Measurements from ENCODE around the gene DES. TPM values are rescaled to one million over a fixed set of nuclear protein-coding genes. Genes with fewer than 3 reads are reported as not detected.

Gene DES
- total and polyA plus RNA-seq, 2 experiments from 2014 or later, result 1.3 to 2.0 TPM

DNA sequence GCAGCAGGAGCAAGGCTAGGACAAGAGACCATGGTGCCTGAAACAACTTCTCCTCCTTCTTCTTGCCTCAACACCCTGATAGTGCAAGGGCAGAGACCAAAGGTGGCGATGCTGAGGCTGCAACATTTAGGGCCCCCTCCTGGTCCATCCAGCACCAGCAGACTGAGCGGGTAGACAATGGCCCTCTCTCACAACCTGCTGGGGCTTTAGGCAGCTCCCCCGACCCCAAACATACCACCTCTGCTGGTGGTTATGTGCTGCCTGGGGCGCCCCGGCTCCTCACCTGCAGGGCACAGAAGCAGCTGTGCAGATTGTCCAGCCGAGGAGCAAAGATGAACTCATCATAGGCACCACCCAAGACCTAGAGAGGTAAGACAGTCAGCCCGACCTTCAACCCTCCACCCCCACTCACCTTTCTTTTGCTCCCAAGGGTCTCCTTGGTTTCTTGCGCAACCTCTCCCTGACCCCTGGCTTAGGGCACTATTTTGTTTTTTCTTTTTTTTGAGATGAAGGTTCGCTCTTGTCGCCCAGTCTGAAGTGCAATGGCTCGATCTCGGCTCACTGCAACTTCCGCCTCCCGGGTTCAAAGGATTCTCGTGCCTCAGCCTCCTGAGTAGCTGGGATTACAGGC, 34.0 kb upstream of the DES start:
- H3K27me3 ChIP-seq (ENCODE audit: insufficient read depth), result no peaks in the 10 kb centered on the region
- Mint-ChIP-seq H3K4me1 (peaks cover 7% of the 10 kb centered on the region), H3K27me3 (ENCODE audit: insufficient read depth, low read depth, poor library complexity) (peaks cover 4% of the 10 kb centered on the region), H3K36me3 (ENCODE audit: low read depth) (peaks cover 48% of the 10 kb centered on the region), H3K27ac (no peak overlapping the region), H3K4me3 (no peak overlapping the region), H3K9me3 (no peaks in the 10 kb centered on the region)
- no peak overlapping the region for H2AFZ ChIP-seq
- no peak overlapping the region for H3K4me3 ChIP-seq
- peaks cover 7% of the 10 kb centered on the region; the same call in 1 of the 2 replicates for H3F3A ChIP-seq (replicated peaks; ENCODE audit: low read depth)
- ATAC-seq, result peak; percentile 10
- peak; percentile 35 to 62; a peak in 3 of 4 replicates for TF ChIP-seq CTCF (conservative IDR thresholded peaks at IDR 0.05; ENCODE audit: low read depth in 2 of 2)
- no peak for TF ChIP-seq NANOG (IDR thresholded peaks at IDR 0.05; ENCODE audit: borderline replicate concordance)
- H3K4me1 ChIP-seq (ENCODE audit: insufficient read depth), result no peaks in the 10 kb centered on the region
- 0 out of 2 replicates have a peak, but pooled peaks cover 4% of the 10 kb centered on the region for H3K36me3 ChIP-seq (ENCODE audit: insufficient read depth)
- H3K27ac ChIP-seq (ENCODE audit: low read depth), result no peak overlapping the region
- H3K9me2 ChIP-seq (ENCODE audit: insufficient read depth), result no peaks in the 10 kb centered on the region
- no peaks in the 10 kb centered on the region for H3K79me2 ChIP-seq (replicated peaks; ENCODE audit: insufficient read depth)
- no peak overlapping the region for H3K4me2 ChIP-seq
- no peaks in the 10 kb centered on the region for H4K20me1 ChIP-seq (replicated peaks; ENCODE audit: insufficient read depth)
- peak; percentile 55 for DNase-seq (ENCODE audit: low spot score)

DNA sequence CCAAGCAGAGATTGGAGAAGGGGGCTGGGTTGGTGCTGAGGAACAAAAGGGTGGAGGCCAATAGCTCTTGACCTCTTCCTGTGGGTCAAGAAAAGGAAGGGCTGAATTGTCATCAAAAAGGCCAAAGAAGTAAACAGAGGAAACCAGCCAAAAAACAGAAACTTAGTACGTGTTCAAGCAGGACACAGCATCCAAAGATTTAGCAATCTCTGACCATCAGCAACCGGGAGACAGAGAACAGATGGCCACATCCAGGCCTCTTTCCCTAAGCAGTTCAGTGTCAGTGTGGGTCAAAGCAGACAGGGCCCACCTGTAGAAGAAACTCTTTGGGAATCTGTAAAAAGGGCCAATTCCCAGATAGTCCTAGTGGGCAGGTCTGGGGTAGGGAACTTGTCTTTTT, 33.3 kb upstream of the DES start:
- Mint-ChIP-seq H3K36me3 (ENCODE audit: low read depth) (peaks cover 48% of the 10 kb centered on the region), H3K4me3 (no peak overlapping the region; the same call in 2 of the 3 replicates), H3K27ac (no peak overlapping the region), H3K9me3 (no peaks in the 10 kb centered on the region), H3K27me3 (ENCODE audit: insufficient read depth, low read depth, poor library complexity) (peaks cover 4% of the 10 kb centered on the region), H3K4me1 (peaks cover 7% of the 10 kb centered on the region)
- Histone ChIP-seq H3K27me3 (ENCODE audit: insufficient read depth) (no peaks in the 10 kb centered on the region), H3K36me3 (ENCODE audit: insufficient read depth) (0 out of 2 replicates have a peak, but pooled peaks cover 4% of the 10 kb centered on the region), H2AFZ (no peak overlapping the region), H4K20me1 (replicated peaks; ENCODE audit: insufficient read depth) (no peaks in the 10 kb centered on the region), H3K4me3 (no peak overlapping the region), H3K9me2 (ENCODE audit: insufficient read depth) (no peaks in the 10 kb centered on the region), H3K27ac (ENCODE audit: low read depth) (no peak overlapping the region), H3K4me2 (no peak overlapping the region), H3K79me2 (replicated peaks; ENCODE audit: insufficient read depth) (no peaks in the 10 kb centered on the region), H3F3A (replicated peaks; ENCODE audit: low read depth) (peaks cover 7% of the 10 kb centered on the region; the same call in 1 of the 2 replicates), H3K4me1 (ENCODE audit: insufficient read depth) (no peaks in the 10 kb centered on the region)
- DNase-seq (ENCODE audit: low spot score) (no peak), ATAC-seq (no peak)
- TF ChIP-seq, protein P1, sequence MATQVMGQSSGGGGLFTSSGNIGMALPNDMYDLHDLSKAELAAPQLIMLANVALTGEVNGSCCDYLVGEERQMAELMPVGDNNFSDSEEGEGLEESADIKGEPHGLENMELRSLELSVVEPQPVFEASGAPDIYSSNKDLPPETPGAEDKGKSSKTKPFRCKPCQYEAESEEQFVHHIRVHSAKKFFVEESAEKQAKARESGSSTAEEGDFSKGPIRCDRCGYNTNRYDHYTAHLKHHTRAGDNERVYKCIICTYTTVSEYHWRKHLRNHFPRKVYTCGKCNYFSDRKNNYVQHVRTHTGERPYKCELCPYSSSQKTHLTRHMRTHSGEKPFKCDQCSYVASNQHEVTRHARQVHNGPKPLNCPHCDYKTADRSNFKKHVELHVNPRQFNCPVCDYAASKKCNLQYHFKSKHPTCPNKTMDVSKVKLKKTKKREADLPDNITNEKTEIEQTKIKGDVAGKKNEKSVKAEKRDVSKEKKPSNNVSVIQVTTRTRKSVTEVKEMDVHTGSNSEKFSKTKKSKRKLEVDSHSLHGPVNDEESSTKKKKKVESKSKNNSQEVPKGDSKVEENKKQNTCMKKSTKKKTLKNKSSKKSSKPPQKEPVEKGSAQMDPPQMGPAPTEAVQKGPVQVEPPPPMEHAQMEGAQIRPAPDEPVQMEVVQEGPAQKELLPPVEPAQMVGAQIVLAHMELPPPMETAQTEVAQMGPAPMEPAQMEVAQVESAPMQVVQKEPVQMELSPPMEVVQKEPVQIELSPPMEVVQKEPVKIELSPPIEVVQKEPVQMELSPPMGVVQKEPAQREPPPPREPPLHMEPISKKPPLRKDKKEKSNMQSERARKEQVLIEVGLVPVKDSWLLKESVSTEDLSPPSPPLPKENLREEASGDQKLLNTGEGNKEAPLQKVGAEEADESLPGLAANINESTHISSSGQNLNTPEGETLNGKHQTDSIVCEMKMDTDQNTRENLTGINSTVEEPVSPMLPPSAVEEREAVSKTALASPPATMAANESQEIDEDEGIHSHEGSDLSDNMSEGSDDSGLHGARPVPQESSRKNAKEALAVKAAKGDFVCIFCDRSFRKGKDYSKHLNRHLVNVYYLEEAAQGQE (IDR thresholded peaks at IDR 0.05; ENCODE audit: unreplicated experiment), result no peak
- TF ChIP-seq, protein P2, sequence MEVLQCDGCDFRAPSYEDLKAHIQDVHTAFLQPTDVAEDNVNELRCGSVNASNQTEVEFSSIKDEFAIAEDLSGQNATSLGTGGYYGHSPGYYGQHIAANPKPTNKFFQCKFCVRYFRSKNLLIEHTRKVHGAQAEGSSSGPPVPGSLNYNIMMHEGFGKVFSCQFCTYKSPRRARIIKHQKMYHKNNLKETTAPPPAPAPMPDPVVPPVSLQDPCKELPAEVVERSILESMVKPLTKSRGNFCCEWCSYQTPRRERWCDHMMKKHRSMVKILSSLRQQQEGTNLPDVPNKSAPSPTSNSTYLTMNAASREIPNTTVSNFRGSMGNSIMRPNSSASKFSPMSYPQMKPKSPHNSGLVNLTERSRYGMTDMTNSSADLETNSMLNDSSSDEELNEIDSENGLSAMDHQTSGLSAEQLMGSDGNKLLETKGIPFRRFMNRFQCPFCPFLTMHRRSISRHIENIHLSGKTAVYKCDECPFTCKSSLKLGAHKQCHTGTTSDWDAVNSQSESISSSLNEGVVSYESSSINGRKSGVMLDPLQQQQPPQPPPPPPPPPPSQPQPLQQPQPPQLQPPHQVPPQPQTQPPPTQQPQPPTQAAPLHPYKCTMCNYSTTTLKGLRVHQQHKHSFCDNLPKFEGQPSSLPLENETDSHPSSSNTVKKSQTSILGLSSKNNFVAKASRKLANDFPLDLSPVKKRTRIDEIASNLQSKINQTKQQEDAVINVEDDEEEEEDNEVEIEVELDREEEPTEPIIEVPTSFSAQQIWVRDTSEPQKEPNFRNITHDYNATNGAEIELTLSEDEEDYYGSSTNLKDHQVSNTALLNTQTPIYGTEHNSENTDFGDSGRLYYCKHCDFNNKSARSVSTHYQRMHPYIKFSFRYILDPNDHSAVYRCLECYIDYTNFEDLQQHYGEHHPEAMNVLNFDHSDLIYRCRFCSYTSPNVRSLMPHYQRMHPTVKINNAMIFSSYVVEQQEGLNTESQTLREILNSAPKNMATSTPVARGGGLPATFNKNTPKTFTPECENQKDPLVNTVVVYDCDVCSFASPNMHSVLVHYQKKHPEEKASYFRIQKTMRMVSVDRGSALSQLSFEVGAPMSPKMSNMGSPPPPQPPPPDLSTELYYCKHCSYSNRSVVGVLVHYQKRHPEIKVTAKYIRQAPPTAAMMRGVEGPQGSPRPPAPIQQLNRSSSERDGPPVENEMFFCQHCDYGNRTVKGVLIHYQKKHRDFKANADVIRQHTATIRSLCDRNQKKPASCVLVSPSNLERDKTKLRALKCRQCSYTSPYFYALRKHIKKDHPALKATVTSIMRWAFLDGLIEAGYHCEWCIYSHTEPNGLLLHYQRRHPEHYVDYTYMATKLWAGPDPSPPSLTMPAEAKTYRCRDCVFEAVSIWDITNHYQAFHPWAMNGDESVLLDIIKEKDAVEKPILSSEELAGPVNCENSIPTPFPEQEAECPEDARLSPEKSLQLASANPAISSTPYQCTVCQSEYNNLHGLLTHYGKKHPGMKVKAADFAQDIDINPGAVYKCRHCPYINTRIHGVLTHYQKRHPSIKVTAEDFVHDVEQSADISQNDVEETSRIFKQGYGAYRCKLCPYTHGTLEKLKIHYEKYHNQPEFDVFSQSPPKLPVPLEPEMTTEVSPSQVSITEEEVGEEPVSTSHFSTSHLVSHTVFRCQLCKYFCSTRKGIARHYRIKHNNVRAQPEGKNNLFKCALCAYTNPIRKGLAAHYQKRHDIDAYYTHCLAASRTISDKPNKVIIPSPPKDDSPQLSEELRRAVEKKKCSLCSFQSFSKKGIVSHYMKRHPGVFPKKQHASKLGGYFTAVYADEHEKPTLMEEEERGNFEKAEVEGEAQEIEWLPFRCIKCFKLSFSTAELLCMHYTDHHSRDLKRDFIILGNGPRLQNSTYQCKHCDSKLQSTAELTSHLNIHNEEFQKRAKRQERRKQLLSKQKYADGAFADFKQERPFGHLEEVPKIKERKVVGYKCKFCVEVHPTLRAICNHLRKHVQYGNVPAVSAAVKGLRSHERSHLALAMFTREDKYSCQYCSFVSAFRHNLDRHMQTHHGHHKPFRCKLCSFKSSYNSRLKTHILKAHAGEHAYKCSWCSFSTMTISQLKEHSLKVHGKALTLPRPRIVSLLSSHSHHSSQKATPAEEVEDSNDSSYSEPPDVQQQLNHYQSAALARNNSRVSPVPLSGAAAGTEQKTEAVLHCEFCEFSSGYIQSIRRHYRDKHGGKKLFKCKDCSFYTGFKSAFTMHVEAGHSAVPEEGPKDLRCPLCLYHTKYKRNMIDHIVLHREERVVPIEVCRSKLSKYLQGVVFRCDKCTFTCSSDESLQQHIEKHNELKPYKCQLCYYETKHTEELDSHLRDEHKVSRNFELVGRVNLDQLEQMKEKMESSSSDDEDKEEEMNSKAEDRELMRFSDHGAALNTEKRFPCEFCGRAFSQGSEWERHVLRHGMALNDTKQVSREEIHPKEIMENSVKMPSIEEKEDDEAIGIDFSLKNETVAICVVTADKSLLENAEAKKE (CRISPR knock-in tag; IDR thresholded peaks at IDR 0.05), result no peak
- TF ChIP-seq ZNF331 (CRISPR knock-in tag; IDR thresholded peaks at IDR 0.05; ENCODE audit: low read depth) (no peak), ZNF114 (CRISPR knock-in tag; IDR thresholded peaks at IDR 0.05) (no peak), CTCF (conservative IDR thresholded peaks at IDR 0.05; ENCODE audit: low read depth in 2 of 2) (no peak)
